Esophagus (tissue), 2 donors: ENCODE data around the gene CTBS. TPM values are rescaled to one million over a fixed set of nuclear protein-coding genes. Genes with fewer than 3 reads are reported as not detected.

Experiments used
- H3K27ac ChIP-seq, 2 donors: one replicate each; pipeline ENCODE4 v1.5.1; 2013; ENCODE audit warnings: low read depth in 2 of 2, mild to moderate bottlenecking in 2 of 2, inconsistent platforms in 1 of 2, low read length in 1 of 2, moderate library complexity in 1 of 2
- H3K27me3 ChIP-seq, 2 donors: one replicate each; pipeline ENCODE4 v1.6.1; 2013; ENCODE audit warnings: low read length in 2 of 2, control low read depth in 1 of 2, mild to moderate bottlenecking in 1 of 2; ENCODE audit not compliant: insufficient read depth in 2 of 2, control insufficient read depth in 1 of 2
- H3K36me3 ChIP-seq, 2 donors: one replicate each; pipeline ENCODE4 v1.6.1; 2013; ENCODE audit warnings: low read length in 1 of 2; ENCODE audit not compliant: control insufficient read depth in 2 of 2, insufficient read depth in 2 of 2
- H3K4me1 ChIP-seq, 2 donors: one replicate each; pipeline ENCODE4 v1.6.1; 2013; ENCODE audit warnings: low read length in 1 of 2; ENCODE audit not compliant: control insufficient read depth in 2 of 2, insufficient read depth in 2 of 2
- H3K4me3 ChIP-seq, 2 donors: one replicate each; pipeline ENCODE4 v1.5.1; 2013; ENCODE audit warnings: low read length in 2 of 2, mild to moderate bottlenecking in 2 of 2, low read depth in 1 of 2, moderate library complexity in 1 of 2
- H3K9me3 ChIP-seq, 2 donors: one replicate each; pipeline ENCODE4 v1.6.1; 2013; ENCODE audit warnings: mild to moderate bottlenecking in 2 of 2, low read depth in 1 of 2, low read length in 1 of 2, moderate library complexity in 1 of 2; ENCODE audit not compliant: control insufficient read depth in 2 of 2, insufficient read depth in 1 of 2
- WGBS, 2 donors: extraction: QIAGEN DNeasy Blood & Tissue Kit; methylation state at CpG; one replicate each; pipeline ENCODE4 v1.1.7; 2013; 5-methylcytosine and 5-hydroxymethylcytosine counted together
- polyA plus RNA-seq, 2 donors: library from polyadenylated mRNA; stranded (reverse); fragments of 200-250 nt; gene quantifications; one replicate each; pipeline ENCODE4 v1.2.3, GENCODE V29; 2013
- donor health status: healthy with polysubstance abuse.
- donor health status: Bipolar disorder and iron deficiency.

CTBS gene, protein sequence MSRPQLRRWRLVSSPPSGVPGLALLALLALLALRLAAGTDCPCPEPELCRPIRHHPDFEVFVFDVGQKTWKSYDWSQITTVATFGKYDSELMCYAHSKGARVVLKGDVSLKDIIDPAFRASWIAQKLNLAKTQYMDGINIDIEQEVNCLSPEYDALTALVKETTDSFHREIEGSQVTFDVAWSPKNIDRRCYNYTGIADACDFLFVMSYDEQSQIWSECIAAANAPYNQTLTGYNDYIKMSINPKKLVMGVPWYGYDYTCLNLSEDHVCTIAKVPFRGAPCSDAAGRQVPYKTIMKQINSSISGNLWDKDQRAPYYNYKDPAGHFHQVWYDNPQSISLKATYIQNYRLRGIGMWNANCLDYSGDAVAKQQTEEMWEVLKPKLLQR
- polyA plus RNA-seq: 1 to 10 TPM; 3.2 to 6.9 TPM

DNA sequence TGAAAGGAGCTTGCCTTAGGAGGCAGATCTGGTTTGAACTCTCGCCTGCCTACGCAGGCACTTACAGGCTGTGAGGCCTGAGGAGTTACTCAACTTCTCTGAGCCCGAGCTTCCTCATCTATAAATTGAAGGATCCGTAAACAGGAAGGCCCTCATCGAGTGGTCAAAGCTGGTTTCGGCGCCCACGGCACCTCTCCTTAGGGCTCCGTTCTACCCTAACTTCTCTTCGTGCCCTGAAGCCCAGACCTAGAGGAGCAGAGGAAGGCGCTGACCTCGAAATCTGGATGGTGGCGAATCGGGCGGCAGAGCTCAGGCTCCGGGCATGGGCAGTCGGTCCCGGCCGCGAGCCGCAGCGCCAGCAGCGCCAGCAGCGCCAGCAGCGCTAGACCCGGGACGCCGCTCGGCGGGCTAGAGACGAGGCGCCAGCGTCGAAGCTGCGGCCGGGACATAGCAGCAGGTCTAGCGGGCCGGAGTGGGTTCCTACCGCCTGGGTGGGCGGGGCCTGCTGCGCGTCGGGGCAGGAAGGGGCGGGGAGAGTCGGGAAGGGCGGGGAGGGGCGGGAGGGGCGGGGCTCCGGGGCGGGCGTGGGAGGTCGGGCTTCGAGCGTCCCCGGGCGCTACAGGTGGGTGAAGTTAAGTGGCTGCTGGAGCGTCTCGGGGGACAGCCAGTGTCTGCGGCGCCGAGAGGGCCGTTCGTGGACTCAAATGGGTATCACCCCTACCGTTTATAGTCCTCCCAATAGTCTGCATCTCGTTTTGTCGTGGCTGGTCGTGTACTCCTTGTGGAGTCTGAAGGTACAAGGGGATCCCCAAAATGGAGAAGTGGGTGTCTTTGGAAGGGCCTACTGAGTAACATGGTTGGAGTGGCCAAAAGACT lies at the start of gene CTBS:
Gene CTBS, minus strand, starts transcription at position 474 of the 876 bp plus-strand sequence. Its CDS starts 25 bp downstream, at position 449.
- H3K4me1 ChIP-seq: peaks cover 0 to 2% of the 10 kb centered on the region in 2 donors
- H3K4me3 ChIP-seq: peak within 1 kb of the TSS; percentile 69 to 87
- no peaks in the 10 kb centered on the region for H3K9me3 ChIP-seq
- peak within 1 kb of the TSS; percentile 97 to 100 for H3K27ac ChIP-seq
- H3K27me3 ChIP-seq: no peaks in the 10 kb centered on the region
- WGBS, 2 donors: 1 to 2% methylated on average over 55 to 65 of the region's 67 CpGs
- no peaks in the 10 kb centered on the region for H3K36me3 ChIP-seq

DNA sequence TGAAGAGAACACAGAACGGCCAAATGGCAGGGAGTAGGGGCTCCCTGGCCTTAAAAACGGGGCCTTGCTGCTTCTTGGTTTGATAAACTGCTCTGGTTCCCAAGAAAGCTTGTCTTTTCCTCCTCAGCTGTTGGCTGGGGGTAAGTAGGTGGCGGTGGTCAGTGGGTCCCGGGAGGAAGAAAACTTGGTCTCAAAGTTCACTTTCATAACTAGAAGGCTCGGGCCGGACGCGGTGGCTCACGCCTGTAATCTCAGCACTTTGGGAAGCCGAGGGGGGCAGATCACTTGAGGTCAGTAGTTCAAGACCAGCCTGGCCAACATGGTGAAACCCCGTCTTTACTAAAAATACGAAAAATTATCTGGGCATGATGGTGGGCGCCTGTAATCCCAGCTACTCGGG lies 47.3 kb upstream of the CTBS start:
- whole genome bisulfite sequencing, 2 donors: 86 to 89% methylated on average over 14 of the region's 14 CpGs
- H3K36me3 ChIP-seq: no peaks in the 10 kb centered on the region
- H3K4me3 ChIP-seq: no peak overlapping the region
- no peaks in the 10 kb centered on the region for H3K9me3 ChIP-seq
- no peaks in the 10 kb centered on the region for H3K27me3 ChIP-seq
- H3K4me1 ChIP-seq: no peaks in the 10 kb centered on the region
- no peak overlapping the region for H3K27ac ChIP-seq

DNA sequence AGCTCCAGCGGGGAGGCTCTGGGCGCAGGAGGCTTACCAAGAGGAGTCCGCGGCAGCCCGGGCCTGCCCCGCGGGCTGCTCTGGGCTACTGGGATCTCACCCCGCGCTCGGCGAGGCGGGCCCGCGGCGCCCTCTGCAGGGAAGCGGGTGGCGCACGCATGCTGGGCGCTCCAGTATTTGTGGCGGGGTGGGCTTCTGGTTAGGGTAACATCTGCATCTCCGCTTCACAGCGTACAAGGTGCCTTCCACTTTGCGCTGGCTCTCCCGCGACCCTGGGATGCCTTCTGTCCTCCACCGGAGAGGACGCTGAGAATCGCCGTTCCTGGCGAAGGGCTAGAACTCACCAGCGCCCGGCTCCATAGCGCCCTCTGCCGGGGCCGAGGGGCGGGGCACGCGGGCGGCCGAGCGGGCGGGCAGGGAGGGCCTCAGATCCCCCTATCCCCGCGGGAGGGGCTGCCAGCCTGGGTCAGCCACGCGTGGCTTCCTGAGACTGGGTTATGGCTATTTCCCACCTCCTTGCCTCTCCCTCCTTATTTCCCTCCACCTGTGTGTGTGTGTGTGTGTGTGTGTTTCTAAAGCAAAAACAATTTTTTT lies 46.6 kb upstream of the CTBS start:
- H3K9me3 ChIP-seq: no peaks in the 10 kb centered on the region
- WGBS, 2 donors: 0 to 1% methylated on average over 44 to 46 of the region's 46 CpGs
- H3K36me3 ChIP-seq: no peaks in the 10 kb centered on the region
- peak overlapping the region; percentile 15 to 26 for H3K27ac ChIP-seq
- H3K4me1 ChIP-seq: no peaks in the 10 kb centered on the region
- H3K4me3 ChIP-seq: peak overlapping the region; percentile 55 to 67
- H3K27me3 ChIP-seq: no peaks in the 10 kb centered on the region

DNA sequence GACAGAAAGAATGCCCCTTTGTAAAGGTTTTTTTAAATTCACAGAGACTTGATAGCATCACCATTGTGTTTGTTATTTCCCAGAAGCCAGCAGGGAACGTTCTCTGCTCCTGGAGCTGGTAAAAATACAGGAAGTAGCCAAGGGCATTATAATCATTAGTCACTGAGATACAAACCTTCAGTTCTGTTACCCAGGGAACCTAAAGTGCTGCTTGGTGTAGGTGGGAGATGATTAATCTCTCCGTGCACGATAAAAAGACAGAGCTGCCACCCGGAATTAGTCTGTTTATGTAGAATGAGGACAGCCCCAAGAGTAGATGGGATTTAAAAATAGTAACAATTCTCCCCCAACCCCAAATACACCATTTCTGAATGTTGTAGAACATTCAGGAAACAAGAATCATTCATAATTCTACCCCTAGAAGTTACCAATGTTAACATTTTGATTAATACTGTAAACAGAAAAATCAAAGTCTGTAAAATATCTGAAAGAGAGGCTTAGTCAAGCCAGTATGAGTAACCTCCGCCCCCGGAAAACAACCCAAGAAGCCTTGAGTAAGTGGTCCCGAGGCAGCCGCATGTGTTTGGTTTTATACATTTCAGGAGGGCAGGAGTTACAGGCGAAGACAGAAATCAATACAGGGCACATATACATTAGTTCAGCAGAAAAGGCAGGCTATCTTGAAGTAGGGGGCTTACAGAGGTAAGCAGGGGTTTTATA lies 45.3 kb upstream of the CTBS start:
- no peak overlapping the region for H3K27ac ChIP-seq
- H3K4me1 ChIP-seq: no peaks in the 10 kb centered on the region
- no peak overlapping the region for H3K4me3 ChIP-seq
- WGBS, 2 donors: 33 to 36% methylated on average over 9 of the region's 9 CpGs
- no peaks in the 10 kb centered on the region for H3K9me3 ChIP-seq
- no peaks in the 10 kb centered on the region for H3K27me3 ChIP-seq
- H3K36me3 ChIP-seq: no peaks in the 10 kb centered on the region

DNA sequence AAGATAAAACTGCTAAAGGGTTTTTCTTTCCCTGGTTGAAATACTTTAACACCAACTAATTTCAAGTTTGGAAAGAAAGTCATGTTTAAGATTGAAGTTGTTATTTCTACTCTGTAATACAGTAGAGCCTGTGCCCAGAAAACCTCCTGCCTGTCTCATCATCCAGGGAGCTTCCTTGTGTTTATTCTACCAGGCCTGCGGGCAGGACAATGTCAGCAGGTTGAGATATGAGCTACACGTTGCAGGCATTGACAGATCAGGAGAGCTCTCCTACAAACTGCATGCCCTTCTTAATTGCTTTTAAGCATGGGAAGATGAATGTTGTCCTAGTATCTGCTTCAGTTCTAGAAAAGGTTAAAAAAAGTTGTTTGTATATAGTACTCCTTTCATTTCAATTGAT lies 43.1 kb upstream of the CTBS start:
- no peaks in the 10 kb centered on the region for H3K27me3 ChIP-seq
- 38 to 42% methylated on average over 2 of the region's 2 CpGs for WGBS, 2 donors
- no peaks in the 10 kb centered on the region for H3K36me3 ChIP-seq
- peaks cover 0 to 2% of the 10 kb centered on the region in 2 donors for H3K9me3 ChIP-seq
- no peaks in the 10 kb centered on the region for H3K4me1 ChIP-seq
- no peak overlapping the region for H3K4me3 ChIP-seq
- no peak overlapping the region for H3K27ac ChIP-seq

DNA sequence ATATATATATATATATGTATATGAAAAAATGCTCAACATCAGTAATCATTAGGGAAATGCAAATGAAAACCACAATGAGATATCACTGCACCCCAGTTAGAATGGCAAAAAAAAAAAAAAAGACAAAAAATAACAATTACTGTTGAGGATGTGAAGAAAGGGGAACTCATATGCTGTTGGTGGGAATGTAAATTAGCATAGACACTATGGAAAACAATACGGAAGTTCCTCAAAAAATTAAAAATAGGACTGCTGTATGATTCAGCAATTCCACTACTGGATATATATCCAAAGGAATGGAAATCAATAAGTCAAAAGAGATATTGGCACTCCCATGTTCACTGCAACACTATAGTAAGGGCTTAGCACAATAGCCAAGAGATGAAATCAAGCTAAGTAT lies 41.5 kb upstream of the CTBS start:
- Histone ChIP-seq H3K9me3 (peaks cover 0 to 2% of the 10 kb centered on the region in 2 donors), H3K27me3 (no peaks in the 10 kb centered on the region), H3K36me3 (no peaks in the 10 kb centered on the region), H3K27ac (no peak overlapping the region), H3K4me3 (no peak overlapping the region), H3K4me1 (no peaks in the 10 kb centered on the region)
- 88% methylated on average over 1 of the region's 1 CpG for WGBS, 2 donors

DNA sequence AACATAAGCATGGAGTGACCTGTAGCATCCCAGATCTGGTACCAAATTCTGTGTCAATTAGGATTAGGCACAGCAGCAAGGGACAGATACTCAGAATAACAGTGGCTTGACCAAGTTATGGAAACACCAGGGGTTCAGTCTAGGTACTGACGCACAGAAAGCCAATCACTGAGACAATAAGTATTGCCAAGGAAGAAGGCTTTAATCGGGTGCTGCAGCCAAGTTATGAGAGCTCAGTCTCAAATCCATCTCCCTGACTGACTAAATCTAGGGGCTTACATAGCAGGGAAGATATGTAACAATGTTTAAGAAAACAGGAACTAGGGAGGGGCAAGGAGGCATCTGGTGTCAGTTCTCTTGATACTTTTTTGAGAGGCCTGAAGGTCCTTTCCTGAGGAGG lies 39.6 kb upstream of the CTBS start:
- no peaks in the 10 kb centered on the region for H3K4me1 ChIP-seq
- H3K4me3 ChIP-seq: no peak overlapping the region
- H3K27me3 ChIP-seq: no peaks in the 10 kb centered on the region
- 88 to 93% methylated on average over 2 of the region's 2 CpGs for WGBS, 2 donors
- no peaks in the 10 kb centered on the region for H3K36me3 ChIP-seq
- no peak overlapping the region for H3K27ac ChIP-seq
- H3K9me3 ChIP-seq: peaks cover 0 to 2% of the 10 kb centered on the region in 2 donors

DNA sequence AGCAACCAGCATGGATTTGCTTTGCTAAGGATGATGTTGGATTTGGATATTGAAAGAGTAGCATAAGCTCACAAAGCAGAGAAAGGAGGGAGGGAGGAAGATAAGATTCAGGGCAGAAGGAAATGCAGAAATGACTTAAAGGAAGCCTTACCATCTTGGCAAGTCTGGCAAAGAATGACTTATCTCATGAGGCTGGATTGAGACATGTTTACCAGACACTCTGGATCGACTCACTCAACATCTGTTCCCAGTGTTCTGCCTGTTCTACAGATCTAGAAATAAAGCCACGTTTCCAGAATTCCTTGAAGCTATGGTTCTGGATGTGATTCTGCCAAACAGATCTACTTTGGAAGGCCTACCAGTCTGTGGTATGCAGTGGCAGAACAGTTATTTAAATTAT lies 38.8 kb upstream of the CTBS start:
- H3K27ac ChIP-seq: no peak overlapping the region
- no peaks in the 10 kb centered on the region for H3K4me1 ChIP-seq
- H3K4me3 ChIP-seq: no peak overlapping the region
- no peaks in the 10 kb centered on the region for H3K27me3 ChIP-seq
- H3K36me3 ChIP-seq: no peaks in the 10 kb centered on the region
- H3K9me3 ChIP-seq: peaks cover 0 to 2% of the 10 kb centered on the region in 2 donors
- WGBS, 2 donors: 63 to 70% methylated on average over 2 of the region's 2 CpGs

DNA sequence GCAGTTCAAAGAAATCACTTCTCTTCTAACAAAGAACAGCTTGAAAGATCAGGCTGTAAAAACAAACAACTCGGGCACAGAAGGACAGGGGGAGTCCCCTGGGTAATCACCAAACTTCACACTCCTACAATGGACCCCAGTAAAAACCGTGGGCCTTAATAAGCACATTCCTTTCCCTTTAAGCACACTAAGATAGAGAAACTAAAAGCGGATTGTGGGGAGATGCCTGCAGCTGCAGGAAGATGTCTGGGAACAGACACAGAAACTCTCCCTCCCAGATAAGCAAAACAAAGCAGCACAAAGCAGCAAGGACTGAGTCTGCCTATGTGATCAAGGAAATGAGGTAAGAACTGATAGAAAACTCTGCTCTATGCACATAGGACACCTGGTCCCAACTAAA lies 37.6 kb upstream of the CTBS start:
- H3K9me3 ChIP-seq: peaks cover 2% of the 10 kb centered on the region in 2 donors
- no peaks in the 10 kb centered on the region for H3K27me3 ChIP-seq
- H3K27ac ChIP-seq: no peak overlapping the region
- H3K4me1 ChIP-seq: no peaks in the 10 kb centered on the region
- H3K4me3 ChIP-seq: no peak overlapping the region
- 26% methylated on average over 3 of the region's 3 CpGs for WGBS, 2 donors
- H3K36me3 ChIP-seq: no peaks in the 10 kb centered on the region
